Activated T-helper 1 cell treated with Interleukin-2 at 50 U/mL for 16 hours (primary cell): ENCODE results near the gene RAPGEF1.

ENCODE experiments used
- DNase-seq: peaks from one replicate; pipeline ENCODE4 v3.0.0-alpha.2; 2020; ENCODE audit warnings: low read depth

Gene RAPGEF1

GRCh38 chr9:131650254-131650653 lies 89.6 kb downstream of the RAPGEF1 start:
- no peak for DNase-seq

- no peak for DNase-seq
Observed at GRCh38 chr9:131649646-131650045, 90.2 kb downstream of the RAPGEF1 start.

DNA sequence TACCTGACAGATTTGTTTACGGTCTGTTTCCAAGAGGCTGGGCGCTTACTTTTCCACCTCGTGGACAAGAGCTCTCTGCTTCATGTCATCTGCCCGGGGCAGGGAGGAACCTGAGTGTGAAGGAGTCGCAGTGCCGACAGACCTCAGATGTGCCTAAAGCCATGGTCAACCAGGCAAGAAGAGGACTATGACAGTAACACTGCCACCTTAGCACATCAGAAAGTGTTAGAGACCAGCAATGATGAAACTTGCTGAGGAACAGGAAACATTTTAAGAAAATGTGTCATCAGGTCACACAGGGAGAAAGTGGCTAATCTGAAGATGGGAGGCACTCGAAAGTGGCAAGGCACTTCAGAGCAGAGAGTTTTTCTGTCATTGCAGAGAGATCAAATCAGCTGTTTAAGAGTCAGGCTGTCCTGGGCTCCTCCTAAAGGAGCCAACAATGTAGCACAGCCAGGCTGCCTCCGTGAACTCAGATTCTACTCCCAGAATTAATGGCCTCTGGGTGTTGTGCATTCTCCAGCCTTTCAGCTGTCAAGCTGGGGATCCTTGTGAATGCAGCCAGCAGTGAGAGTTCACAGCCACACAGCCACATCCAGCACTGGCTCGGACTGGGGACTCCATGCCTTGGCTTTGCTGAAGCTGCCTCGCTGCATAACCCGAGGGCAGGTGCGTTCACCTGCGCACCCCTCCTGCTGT lies 94.6 kb downstream of the RAPGEF1 start:
- DNase-seq = no peak

DNA sequence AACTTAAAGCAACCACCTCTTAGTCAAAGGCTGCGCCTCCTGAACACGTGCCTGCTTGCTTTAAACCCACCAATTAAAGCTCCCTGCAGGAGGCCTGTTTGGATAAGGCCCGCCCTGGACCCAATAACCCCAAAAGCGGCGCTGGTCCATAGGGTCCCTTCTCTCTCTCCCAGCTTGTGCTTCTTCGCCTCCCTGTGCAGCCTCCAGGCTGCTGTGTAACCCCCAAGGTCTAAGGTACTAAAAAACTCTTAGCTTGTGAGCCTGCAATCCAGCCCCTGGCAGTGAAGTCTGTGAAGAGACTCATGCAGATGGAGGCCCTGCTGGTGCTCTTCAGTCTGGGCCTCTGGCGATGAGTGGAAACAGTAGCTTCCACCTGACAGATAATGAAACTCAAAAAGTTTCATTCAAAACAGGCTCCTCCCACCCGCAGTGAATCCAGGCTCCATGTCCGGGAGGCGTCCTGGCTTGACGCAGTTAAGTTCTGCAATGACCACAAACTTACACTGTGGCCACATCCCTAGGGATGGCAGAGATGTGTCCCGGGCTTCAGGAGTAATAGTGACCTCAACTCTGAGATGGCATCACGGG lies 97.3 kb downstream of the RAPGEF1 start:
- DNase-seq = no peak

DNA sequence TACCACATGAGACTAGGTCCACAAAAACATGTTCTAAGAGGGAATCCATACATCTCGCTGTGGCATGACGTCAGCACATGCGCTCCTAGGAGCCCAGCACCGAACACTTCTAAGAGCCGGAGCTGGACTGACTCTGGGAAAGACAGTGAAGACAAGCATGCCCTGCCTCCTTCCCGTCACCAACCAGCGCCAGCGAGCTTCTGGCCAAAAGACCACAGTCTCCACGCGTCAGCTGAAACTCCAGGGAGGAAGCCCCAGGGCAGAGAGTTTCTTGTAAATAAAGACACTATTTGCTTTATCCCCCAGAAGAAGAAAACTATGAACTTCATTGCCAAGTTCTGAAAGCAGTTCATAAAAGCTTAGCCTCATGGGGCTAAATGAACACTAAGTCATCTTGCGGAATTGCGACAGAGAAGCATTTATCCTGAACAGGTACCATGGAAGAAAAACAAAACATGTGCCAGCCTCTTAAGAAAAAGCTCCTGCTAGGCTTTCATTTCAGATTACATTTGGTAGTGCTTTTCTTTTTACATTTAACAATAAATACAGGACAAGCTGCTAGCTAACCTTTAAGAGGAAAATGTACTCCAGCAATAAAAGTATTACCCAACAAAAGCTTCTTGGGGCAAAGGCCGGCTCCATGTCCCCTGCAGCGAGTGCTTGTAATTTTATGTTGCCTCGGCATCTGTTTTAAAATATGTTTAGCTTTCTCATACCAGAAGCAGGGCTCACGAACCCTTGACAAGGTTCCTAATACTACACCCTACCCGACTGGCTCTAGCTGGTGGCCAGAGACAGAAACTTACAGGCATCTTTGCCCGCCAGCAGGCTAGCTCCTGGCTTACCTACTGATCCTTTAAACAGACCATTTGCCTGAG lies 98.0 kb downstream of the RAPGEF1 start:
- no peak for DNase-seq

DNA sequence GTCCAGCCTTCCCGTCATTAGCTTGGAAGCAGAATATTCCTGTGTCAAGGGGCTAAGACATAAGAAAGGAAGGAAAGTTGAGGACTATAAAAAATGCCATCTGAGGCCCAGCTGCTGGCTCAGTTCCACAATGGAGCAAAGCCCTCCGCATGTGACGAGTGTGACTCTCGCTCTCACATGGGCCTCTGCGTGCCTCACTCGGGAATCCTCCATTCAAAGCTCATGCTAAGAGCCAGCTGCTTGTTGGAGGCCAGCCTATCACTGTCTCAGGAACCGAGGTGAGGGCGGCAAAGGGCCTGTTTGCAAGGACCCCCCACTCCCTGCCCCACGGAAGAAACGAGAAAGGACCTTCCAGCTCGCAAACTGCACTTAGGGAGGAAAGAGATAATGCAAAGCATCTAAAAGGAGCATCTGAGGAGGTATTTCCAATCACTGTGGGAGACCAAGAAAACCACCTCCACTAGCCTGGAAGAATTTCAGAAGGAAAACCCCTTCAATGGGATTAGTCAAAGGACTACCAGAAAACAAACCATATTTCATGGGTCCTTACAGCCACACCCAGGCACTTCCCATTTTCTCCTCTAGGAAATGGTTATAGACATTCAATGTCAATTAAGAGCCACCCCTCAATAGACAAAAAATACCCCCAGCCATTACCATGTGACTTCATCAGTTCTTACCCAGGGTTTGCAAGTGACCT lies 99.3 kb downstream of the RAPGEF1 start:
- no peak for DNase-seq

DNA sequence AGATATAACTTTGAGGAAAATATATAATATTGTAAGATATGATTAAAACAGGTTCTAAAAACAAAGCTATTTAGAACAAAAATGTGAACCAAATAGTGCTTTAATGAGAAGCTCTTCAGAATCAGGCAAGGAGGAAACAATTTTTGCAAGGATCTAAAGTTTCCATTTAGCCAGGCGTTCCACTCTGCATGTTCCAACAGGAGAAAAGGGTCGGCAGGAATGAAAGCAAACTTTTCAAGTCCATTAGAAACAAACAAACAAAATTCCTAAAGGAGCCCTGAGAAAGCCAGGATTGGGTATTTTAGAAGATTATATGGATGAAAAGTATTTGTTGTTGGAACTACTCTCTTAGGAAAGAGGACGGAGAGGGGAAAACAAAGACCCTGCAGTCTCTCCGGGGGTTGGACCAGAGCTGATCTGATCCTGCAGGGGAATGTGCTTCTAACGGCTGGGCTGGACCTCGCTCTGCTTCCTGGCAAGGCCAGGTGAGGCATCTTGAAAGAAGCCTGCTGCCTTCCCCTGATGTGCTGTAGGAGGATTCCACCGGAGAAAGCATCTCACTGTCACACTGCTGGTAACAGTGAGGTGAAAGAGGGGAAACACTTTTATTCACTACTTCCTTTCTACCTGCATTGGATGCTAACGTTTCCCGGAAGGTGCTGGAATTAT lies 100.0 kb downstream of the RAPGEF1 start:
- no peak for DNase-seq

GRCh38 chr9:131636593-131636992 lies 103.3 kb downstream of the RAPGEF1 start:
- DNase-seq = no peak

DNA sequence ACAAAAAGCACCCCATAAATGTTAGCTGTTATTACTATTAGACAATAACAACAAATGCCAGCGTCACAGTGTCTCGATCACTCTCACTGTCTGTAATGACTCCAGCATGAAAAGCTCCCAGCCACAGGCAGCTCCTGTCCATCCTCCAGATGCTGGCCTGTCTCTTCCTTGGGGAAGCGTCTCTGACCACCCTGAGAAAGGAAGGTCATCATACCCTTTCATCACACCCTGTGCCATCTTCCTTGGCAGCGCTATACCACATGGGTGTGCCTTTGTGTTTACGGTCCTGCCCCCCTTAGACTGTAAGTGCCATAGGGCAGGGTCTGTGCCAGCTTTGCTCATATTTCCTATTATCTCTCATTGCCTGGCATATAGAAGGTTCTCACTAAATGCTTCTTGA lies 104.0 kb downstream of the RAPGEF1 start:
- DNase-seq = no peak

GRCh38 chr9:131635285-131635684 lies 104.6 kb downstream of the RAPGEF1 start:
- DNase-seq = peak; percentile 67

DNA sequence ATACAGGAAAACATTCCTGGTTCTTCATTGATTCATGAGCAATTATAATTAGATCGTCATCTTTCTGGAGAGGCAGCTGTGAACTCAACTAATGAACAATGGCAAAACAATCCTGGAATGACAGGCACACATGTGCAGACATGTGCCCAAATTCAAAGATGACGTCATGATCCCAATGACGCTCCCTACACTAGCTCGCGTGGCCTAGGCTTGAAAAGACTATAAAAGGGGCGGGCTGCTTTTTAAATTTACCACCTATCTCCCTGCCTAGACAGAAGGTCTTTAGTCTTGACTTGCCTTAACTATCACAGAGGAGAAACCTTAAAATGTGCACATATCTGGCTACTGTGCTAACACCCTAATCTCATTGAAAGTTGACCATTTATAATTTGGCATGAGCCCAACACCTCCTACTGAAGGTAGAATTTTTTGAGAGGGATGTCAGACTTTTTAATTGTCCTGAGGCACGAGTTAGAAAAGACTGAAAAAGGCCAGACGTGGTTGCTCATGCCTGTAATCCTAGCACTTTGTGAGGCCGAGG lies 106.3 kb downstream of the RAPGEF1 start:
- no peak for DNase-seq

- DNase-seq = no peak
Observed at GRCh38 chr9:131631306-131631705, 108.6 kb downstream of the RAPGEF1 start.

DNA sequence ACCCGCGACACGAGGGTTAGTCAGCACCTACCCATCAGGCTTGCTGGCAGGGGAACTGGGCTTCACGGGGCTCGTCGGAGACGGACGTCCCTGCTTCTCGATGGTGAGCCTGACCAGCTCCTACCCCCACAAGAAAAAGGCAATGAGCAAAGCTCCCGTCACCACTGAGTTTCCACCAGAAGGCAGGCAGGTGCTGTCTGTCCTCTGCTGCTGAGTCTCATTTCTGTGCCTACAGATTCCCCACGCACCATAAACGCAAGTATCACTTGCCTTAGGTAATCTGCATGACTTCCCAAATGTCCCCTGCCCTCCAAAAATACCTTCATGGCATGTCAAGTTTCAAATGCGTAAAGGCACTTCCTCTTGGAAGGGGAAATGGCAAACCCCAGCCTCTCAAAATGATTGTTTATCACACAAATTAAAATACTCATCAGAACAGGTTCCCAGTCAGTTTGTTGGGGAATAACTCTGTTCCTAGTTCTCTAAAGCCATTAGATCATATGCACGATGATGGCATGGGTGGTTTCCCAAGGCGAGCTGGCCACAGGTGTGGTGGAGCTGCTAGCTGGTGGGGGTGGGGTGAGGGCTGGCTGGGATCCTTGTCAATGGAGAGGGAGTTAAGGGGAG lies 109.6 kb downstream of the RAPGEF1 start:
- DNase-seq = no peak

DNA sequence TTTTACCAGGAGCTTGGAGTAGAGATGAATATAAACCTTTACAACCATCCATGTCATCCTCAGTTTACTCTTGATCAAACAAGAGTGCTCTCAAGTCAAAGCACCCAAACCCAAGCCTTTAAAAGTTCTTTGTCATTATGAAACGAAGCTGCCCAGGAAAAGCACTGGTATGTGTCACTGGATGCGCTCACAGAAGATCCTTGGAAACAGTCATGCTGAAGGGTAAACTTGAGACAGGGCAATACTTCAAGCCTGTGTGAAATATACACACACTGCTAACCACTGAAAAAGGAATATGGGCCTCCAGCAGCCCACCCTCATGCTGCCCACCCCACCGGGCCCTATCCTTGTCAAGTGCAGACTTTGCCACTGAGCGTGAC lies 110.1 kb downstream of the RAPGEF1 start:
- no peak for DNase-seq

DNA sequence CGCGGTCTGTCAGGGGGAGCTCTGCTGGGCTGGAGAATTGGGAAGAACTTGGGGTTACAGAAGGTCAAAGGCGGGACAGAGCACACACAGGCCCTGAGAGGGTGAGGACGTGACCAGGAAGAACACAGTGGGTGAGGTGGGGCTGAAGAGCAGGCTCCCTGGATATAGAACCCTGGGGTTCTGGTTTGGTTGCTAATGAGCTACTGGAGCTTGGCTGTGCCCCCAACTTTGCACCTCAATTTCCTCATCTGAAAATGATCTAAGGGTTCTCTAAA lies 110.7 kb downstream of the RAPGEF1 start:
- DNase-seq = no peak

DNA sequence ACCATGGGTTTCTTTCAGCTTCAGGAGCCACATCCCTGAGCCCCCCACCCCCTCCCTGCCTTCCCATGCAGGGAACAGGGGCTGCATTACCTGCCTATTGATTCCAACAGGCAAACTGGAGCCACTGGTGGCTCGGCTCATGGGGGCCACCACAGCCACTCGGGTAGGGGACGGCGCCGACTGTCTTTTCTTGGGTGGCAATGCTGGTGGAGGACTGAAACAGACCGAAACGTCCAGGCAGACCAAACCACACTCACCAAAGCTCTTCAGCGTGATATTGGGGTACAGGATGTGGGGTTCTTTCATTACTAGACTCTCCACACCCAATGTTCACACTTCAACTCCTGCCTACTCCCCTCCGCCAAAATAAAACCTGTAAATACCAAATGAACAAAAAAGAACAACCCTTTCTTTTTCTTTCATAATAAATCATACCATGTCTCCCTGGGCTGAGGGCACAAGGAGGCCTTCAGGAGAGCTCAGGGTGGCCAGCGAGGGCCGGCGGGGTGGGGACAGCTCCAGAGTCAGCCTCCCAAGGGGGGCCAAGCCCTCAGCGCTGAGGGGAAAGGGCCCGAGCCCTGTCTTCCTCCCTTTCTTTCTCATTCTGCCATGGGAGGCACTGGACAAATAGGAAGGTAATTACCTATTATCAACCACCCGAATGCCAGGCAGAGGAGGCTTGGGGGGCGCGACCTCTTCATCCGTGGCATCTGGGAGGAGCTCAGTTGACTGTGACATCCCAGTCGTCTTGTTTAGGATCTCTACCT lies 111.2 kb downstream of the RAPGEF1 start:
- no peak for DNase-seq

DNA sequence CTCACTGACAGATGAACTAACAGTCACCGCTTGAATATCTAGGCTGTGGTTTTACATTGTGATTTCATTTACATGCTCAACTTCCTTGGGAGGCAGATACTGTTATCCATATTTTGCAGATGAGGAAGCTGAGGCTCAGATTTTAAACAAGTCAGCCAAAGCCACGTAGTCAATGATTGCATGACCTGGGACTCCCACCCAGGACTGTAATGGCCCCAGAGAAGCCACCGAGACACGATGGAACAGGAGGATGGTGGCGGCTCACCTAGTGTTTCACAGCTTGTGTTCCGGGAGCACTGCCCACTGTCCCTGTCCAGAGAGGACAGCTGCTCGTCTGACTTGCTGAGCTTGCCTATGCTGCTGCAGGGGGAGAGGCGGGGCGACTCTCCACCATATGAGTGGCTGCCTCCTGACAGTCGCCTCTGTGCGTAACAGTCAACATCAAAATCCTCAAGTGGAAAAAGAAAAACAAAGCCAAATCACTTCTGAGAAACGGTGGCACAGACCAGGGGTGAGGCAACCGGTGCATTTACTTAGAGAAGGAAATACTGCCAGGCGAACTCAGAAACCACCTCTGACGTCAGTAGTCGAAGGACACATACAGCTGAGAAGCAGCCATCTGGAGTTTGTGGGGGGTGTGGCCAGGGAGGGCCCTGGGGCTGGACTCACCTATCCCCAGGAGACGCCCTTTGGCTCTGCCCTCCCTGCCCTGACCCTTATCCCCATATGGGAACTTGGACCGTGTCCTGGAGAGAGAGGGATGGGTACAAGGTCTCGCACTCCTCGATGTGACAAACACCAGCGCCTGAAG lies 112.0 kb downstream of the RAPGEF1 start:
- DNase-seq = peak; percentile 37

GRCh38 chr9:131627326-131627647 lies 112.6 kb downstream of the RAPGEF1 start:
- no peak for DNase-seq

DNA sequence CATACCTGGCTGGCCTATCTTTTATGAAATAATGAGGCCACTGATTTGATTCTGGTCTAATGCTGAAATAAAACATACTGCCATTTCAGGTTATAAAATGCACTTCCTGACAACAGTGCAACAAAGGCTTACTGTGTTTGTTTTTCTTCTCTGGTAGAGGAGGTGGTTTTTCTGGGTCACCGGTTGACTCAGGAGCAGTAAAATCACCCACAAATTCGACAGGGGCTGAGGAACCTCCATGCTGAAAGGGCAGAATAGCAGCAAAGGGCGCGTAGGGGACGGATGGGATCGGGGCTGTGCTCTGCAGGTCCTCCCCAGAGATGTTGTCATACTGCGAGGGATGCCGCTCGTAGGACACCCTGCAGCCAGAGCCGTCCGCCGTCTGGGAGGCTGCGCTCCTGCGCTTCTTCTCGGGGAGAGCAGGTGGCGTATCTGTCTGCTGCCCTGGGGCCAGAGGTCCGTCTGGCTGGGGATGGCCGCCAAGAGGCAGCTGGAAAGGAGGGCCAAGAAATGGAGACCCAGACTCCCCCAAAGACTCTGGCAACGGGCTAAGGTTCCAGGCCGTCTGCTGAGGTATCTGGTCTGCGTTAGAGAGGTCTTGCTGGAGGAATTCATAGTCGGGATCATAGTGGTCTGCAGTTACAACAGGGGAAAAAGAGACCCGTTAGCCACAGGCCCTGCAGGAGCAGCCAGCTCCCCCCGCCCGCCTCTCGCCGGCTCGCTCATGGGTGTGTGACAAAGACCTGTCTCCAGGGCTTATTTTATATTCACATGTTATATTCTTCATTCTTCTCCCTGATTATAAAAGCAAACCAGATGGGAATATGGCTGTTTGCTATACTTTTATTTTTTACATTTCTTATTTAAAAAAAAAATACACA lies 113.8 kb downstream of the RAPGEF1 start:
- no peak for DNase-seq
